Memory B cell (primary cell): Measurements from ENCODE around the gene WDR11.
"Not testable (repeated sequence)": the region's sequence is repeated elsewhere in the genome, so short reads cannot be mapped to it uniquely, and the experiment has no call there.

Experiments used
- ATAC-seq: fragments of 150-1000 bp; cut with Tn5 transposase; 2 replicates; pipeline ENCODE4 v1.10.0; 2021; ENCODE audit warnings: low read depth, mild to moderate bottlenecking, moderate library complexity
- DNase-seq, 2 donors: peaks; one replicate each; pipeline ENCODE4 v3.0.0; 2022; ENCODE audit warnings: low spot score in 2 of 2
- H3K27ac Mint-ChIP-seq: one replicate; pipeline ENCODE4 v1.8.0; 2022; ENCODE audit warnings: mild to moderate bottlenecking, moderate library complexity, mixed read lengths
- H3K27me3 Mint-ChIP-seq: one replicate; pipeline ENCODE4 v1.8.0; 2022; ENCODE audit warnings: mixed read lengths
- H3K36me3 Mint-ChIP-seq: one replicate; pipeline ENCODE4 v1.8.0; 2022; ENCODE audit warnings: mild to moderate bottlenecking, mixed read lengths
- H3K4me1 Mint-ChIP-seq: one replicate; pipeline ENCODE4 v1.8.0; 2022; ENCODE audit warnings: mixed read lengths
- H3K4me3 Mint-ChIP-seq: one replicate; pipeline ENCODE4 v1.8.0; 2022; ENCODE audit warnings: mild to moderate bottlenecking, moderate library complexity, mixed read lengths
- H3K9me3 Mint-ChIP-seq: one replicate; pipeline ENCODE4 v1.8.0; 2022; ENCODE audit warnings: mixed read lengths

Gene WDR11

DNA sequence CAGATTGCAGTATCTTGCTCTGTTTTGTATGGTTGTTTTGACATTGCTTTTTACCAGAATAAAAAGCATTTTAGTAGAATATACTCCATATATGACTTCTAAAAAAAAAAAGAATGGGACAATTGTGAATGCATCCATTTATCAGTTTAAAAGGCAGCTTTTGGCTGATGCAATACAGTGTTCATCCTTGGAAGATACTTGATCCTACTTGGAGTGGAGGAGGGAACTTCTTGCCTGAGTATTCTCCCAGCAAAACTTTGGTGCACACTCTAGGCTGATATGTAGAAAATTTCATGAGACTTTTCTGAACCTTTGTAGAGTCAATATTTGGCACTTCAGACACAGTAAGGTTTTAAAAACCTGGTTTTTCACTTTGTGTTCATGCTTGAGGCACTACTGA lies 40.2 kb downstream of the WDR11 start:
- no peak overlapping the region for H3K27ac Mint-ChIP-seq
- H3K9me3 Mint-ChIP-seq, result no peaks in the 10 kb centered on the region
- no peak for DNase-seq
- H3K27me3 Mint-ChIP-seq, result no peaks in the 10 kb centered on the region
- ATAC-seq, result no peak
- no peak overlapping the region for H3K4me3 Mint-ChIP-seq
- H3K4me1 Mint-ChIP-seq, result no peaks in the 10 kb centered on the region
- peaks cover 54% of the 10 kb centered on the region for H3K36me3 Mint-ChIP-seq

DNA sequence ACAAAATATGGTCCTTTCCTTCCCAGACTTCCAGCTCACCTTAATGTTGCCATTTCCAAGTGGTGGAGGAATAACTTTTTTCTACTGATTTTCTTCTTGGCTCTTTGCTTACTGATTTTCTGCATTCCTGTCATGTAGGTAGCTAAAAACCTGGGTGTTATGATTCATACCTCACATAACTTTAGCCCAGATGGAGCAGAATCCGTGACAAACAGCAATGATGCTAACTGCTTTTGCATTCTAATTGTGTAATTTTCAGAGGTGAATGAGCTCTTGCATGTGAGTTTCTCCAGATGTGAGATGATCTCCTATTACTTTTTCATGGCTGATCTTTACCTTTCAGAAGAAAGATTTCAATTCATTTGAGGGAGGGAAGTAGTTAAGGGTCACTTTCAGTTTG lies 43.4 kb downstream of the WDR11 start:
- Mint-ChIP-seq H3K4me1 (no peaks in the 10 kb centered on the region), H3K27ac (no peak overlapping the region), H3K27me3 (no peaks in the 10 kb centered on the region), H3K9me3 (no peaks in the 10 kb centered on the region), H3K36me3 (peaks cover 48% of the 10 kb centered on the region), H3K4me3 (no peak overlapping the region)
- ATAC-seq (no peak), DNase-seq (no peak)

GRCh38 chr10:120897343-120897742 lies 46.2 kb downstream of the WDR11 start:
- Mint-ChIP-seq H3K36me3 (peaks cover 47% of the 10 kb centered on the region), H3K9me3 (no peaks in the 10 kb centered on the region), H3K27me3 (no peaks in the 10 kb centered on the region), H3K27ac (no peak overlapping the region), H3K4me1 (no peaks in the 10 kb centered on the region), H3K4me3 (no peak overlapping the region)
- DNase-seq, result no peak
- ATAC-seq, result no peak

GRCh38 chr10:120905268-120905667 lies 54.1 kb downstream of the WDR11 start:
- Mint-ChIP-seq H3K9me3 (peaks cover 7% of the 10 kb centered on the region), H3K27me3 (no peaks in the 10 kb centered on the region), H3K27ac (no peak overlapping the region), H3K4me1 (no peaks in the 10 kb centered on the region), H3K4me3 (no peak overlapping the region), H3K36me3 (peaks cover 65% of the 10 kb centered on the region)
- no peak for ATAC-seq
- no peak for DNase-seq

DNA sequence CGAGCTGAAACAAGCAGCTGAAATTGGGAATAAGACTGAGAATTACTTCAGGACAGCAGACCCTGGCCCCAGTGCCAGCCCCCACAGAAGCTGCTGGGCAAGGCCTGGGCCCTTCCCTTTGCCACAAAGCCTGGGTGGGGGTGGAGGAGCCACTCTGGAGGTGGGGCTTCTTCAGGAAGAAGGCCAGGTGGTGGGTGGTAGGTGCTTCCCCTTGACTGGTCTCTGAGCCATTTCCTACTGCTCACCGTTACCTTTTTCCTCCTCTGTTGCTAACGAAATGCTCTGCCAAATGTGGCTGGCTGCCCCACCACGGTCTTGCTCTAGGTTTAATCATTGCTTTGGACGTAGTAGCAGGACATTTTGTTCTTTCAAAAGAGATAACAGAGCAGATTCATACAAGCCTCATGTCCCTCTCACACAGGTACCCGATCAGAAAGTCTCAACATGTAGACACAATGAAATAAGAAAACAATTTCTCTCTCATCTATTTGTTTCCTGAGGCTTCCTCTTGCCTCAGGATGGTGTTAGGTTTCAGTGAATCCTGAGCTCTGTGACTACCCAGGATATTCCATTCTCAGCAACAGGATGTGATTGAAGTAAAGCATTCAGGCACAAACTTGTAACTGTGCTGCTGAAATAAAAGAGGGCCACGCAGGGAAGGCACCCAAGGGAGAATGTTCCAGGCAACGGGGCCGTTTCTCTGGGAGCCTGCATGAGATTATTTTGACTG lies 66.5 kb downstream of the WDR11 start:
- Mint-ChIP-seq H3K9me3 (peaks cover 2% of the 10 kb centered on the region), H3K36me3 (peaks cover 1% of the 10 kb centered on the region), H3K4me3 (no peak overlapping the region), H3K27ac (no peak overlapping the region), H3K4me1 (no peaks in the 10 kb centered on the region), H3K27me3 (no peaks in the 10 kb centered on the region)
- ATAC-seq, result no peak
- DNase-seq, result no peak

DNA sequence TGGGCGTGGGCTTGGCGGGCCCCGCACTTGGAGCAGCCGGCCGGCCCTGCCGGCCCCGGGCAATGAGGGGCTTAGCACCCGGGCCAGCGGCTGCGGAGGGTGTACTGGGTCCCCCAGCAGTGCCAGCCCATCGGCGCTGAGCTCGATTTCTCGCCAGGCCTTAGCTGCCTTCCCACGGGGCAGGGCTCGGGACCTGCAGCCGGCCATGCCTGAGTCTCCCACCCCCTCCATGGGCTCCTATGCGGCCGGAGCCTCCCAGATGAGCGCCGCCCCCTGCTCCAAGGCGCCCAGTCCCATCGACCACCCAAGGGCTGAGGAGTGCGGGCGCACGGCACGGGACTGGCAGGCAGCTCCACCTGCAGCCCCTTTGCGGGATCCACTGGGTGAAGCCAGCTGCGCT lies 72.7 kb downstream of the WDR11 start:
- H3K27me3 Mint-ChIP-seq, H3K9me3 Mint-ChIP-seq, H3K27ac Mint-ChIP-seq, H3K4me3 Mint-ChIP-seq, H3K4me1 Mint-ChIP-seq, DNase-seq, ATAC-seq, H3K36me3 Mint-ChIP-seq: not testable (repeated sequence)

- Mint-ChIP-seq H3K36me3 (no peaks in the 10 kb centered on the region), H3K4me3 (no peak overlapping the region)
- no peak for ATAC-seq
Measured at GRCh38 chr10:120926611-120927010, 75.4 kb downstream of the WDR11 start.

DNA sequence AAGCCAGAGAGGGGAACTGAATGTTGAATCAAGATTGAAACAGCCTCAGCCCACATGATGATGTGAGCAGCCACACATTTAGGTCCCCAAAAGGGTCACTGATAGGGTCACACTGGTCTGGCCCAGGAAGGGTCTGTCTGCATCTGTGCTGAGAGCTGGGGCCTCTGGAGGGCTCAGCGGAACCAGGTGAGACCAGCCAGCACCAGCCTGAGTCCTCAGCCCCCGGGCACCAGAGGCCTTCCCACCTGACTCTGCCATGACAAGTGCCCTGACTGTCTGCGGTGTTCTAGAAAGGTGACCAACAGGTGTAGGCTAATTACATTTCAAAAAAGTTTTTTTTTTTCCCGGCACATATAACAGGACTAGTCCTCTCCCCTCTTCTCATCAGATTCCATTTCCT lies 76.2 kb downstream of the WDR11 start:
- no peak for DNase-seq
- Mint-ChIP-seq H3K27ac (no peak overlapping the region), H3K4me3 (no peak overlapping the region), H3K4me1 (no peaks in the 10 kb centered on the region), H3K36me3 (no peaks in the 10 kb centered on the region), H3K9me3 (no peaks in the 10 kb centered on the region), H3K27me3 (peaks cover 1% of the 10 kb centered on the region)
- ATAC-seq, result no peak

More at GRCh38 chr10:120926611-120927010, 75.4 kb downstream of the WDR11 start:
- Mint-ChIP-seq H3K4me1 (no peaks in the 10 kb centered on the region), H3K9me3 (no peaks in the 10 kb centered on the region), H3K27me3 (peaks cover 1% of the 10 kb centered on the region), H3K27ac (no peak overlapping the region)
- DNase-seq, result no peak

GRCh38 chr10:120929166-120929565 lies 78.0 kb downstream of the WDR11 start:
- Mint-ChIP-seq H3K27ac (no peak overlapping the region), H3K4me3 (no peak overlapping the region), H3K4me1 (no peaks in the 10 kb centered on the region), H3K9me3 (no peaks in the 10 kb centered on the region), H3K36me3 (no peaks in the 10 kb centered on the region), H3K27me3 (peaks cover 1% of the 10 kb centered on the region)
- DNase-seq, result no peak
- ATAC-seq, result no peak

- no peaks in the 10 kb centered on the region for H3K4me1 Mint-ChIP-seq
- no peaks in the 10 kb centered on the region for H3K36me3 Mint-ChIP-seq
- peak; percentile 44 for ATAC-seq
- H3K4me3 Mint-ChIP-seq, result no peak overlapping the region
- no peaks in the 10 kb centered on the region for H3K27me3 Mint-ChIP-seq
- DNase-seq, result no peak
- H3K9me3 Mint-ChIP-seq, result no peaks in the 10 kb centered on the region
- no peak overlapping the region for H3K27ac Mint-ChIP-seq
Measured at GRCh38 chr10:120931423-120931822, 80.3 kb downstream of the WDR11 start.

DNA sequence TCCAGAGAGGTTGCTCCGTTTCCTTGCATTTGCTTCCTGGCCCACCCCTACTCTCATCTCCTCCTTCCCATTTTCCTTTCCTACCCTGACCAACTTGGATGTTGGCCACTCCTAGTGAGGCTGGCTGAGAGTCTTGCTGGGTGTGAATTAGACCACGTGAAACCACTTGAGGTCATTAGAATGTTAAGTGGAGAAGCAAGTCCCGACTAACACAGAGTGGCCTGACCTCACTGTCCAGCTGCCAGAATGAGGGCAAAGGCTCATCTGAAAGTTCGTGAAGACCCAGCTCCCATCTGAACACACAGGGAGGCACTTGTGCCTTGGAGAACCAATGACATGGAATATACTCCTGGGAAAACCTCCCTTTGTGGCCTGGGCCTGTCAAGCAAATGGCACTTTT lies 80.8 kb downstream of the WDR11 start:
- Mint-ChIP-seq H3K9me3 (no peaks in the 10 kb centered on the region), H3K27ac (no peak overlapping the region), H3K4me1 (no peaks in the 10 kb centered on the region), H3K27me3 (no peaks in the 10 kb centered on the region), H3K4me3 (no peak overlapping the region), H3K36me3 (no peaks in the 10 kb centered on the region)
- no peak for ATAC-seq
- no peak for DNase-seq

DNA sequence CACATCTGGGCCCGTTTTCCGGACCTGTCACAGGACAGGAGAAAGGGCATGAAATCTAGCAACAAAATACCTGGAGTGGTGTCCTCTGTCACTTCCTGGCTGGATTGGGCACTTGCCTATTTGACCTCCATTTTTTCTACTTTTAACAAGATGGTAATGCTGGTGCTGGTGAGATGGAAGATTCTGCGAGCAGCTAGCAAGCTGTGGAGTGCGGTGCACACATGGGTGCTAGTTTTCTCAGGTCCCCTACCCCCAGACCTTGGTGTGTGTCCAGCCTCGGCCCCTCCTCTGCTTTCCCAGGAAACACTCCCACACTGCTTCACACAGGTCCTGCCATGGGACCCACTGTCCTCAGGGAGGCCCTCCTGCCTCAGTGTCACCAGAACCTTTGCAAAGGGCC lies 87.7 kb downstream of the WDR11 start:
- no peak overlapping the region for H3K4me3 Mint-ChIP-seq
- H3K36me3 Mint-ChIP-seq, result no peaks in the 10 kb centered on the region
- no peak overlapping the region for H3K27ac Mint-ChIP-seq
- DNase-seq (no peak), ATAC-seq (no peak)
- H3K9me3 Mint-ChIP-seq, result no peaks in the 10 kb centered on the region
- peaks cover 16% of the 10 kb centered on the region for H3K27me3 Mint-ChIP-seq
- peaks cover 5% of the 10 kb centered on the region for H3K4me1 Mint-ChIP-seq

- H3K36me3 Mint-ChIP-seq, result peaks cover 2% of the 10 kb centered on the region
- no peak overlapping the region for H3K4me3 Mint-ChIP-seq
- H3K9me3 Mint-ChIP-seq, result peaks cover 3% of the 10 kb centered on the region
- ATAC-seq (no peak), DNase-seq (no peak)
- no peak overlapping the region for H3K27ac Mint-ChIP-seq
- H3K27me3 Mint-ChIP-seq, result peaks cover 19% of the 10 kb centered on the region
- peaks cover 5% of the 10 kb centered on the region for H3K4me1 Mint-ChIP-seq
Measured at GRCh38 chr10:120940299-120940900, 89.2 kb downstream of the WDR11 start.

- no peak for ATAC-seq
- no peak overlapping the region for H3K27ac Mint-ChIP-seq
- peaks cover 5% of the 10 kb centered on the region for H3K4me1 Mint-ChIP-seq
- no peak for DNase-seq
- H3K4me3 Mint-ChIP-seq, result no peak overlapping the region
- peaks cover 19% of the 10 kb centered on the region for H3K27me3 Mint-ChIP-seq
- H3K36me3 Mint-ChIP-seq, result peaks cover 2% of the 10 kb centered on the region
- peaks cover 3% of the 10 kb centered on the region for H3K9me3 Mint-ChIP-seq
Measured at GRCh38 chr10:120941501-120941900, 90.3 kb downstream of the WDR11 start.
